ENCODE results near the gene SLC25A19. TPM values are rescaled to one million over a fixed set of nuclear protein-coding genes. Genes with fewer than 3 reads are reported as not detected.

SLC25A19 gene
- total and polyA plus RNA-seq, 10 of the 15 experiments (the other 5 are each of a cell fraction or from before 2014, with no cell fraction given): 32.9 to 91.6 (median 53.7) TPM

DNA sequence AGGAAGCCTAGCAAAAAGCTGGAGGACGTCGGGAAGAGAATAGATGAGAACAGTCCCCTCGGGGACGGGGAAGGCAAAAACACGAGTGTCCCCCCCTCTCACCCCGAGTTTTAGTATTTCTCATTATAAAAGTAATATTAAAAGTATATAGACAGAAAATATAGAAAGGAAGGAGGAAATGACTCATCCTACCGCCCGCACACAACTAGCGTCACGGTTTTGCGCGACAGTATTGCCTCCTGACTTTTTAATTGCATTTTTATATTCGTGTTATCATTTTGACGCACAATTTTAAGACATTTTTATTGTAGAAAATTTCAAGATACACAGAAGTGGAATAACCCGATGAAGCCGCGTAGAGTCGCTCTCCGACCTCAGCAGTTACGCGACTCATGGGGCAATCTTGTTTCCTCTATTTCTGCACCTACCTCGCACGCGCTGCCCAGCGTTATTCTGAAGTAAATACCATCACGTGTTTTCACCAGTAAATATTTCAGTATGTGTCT is 652 bp upstream of the SLC25A19 start (continued):
- no peak for TF ChIP-seq ZBTB11 (CRISPR knock-in tag; IDR thresholded peaks at IDR 0.05)
- peak; percentile 24; the same call in 1 of the 2 replicates for TF ChIP-seq NR2F1 (conservative IDR thresholded peaks at IDR 0.05)
- TF ChIP-seq HDGF (IDR thresholded peaks at IDR 0.05): no peak
- TF ChIP-seq, protein P1, sequence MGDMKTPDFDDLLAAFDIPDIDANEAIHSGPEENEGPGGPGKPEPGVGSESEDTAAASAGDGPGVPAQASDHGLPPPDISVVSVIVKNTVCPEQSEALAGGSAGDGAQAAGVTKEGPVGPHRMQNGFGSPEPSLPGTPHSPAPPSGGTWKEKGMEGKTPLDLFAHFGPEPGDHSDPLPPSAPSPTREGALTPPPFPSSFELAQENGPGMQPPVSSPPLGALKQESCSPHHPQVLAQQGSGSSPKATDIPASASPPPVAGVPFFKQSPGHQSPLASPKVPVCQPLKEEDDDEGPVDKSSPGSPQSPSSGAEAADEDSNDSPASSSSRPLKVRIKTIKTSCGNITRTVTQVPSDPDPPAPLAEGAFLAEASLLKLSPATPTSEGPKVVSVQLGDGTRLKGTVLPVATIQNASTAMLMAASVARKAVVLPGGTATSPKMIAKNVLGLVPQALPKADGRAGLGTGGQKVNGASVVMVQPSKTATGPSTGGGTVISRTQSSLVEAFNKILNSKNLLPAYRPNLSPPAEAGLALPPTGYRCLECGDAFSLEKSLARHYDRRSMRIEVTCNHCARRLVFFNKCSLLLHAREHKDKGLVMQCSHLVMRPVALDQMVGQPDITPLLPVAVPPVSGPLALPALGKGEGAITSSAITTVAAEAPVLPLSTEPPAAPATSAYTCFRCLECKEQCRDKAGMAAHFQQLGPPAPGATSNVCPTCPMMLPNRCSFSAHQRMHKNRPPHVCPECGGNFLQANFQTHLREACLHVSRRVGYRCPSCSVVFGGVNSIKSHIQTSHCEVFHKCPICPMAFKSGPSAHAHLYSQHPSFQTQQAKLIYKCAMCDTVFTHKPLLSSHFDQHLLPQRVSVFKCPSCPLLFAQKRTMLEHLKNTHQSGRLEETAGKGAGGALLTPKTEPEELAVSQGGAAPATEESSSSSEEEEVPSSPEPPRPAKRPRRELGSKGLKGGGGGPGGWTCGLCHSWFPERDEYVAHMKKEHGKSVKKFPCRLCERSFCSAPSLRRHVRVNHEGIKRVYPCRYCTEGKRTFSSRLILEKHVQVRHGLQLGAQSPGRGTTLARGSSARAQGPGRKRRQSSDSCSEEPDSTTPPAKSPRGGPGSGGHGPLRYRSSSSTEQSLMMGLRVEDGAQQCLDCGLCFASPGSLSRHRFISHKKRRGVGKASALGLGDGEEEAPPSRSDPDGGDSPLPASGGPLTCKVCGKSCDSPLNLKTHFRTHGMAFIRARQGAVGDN (IDR thresholded peaks at IDR 0.05): 0 out of 2 replicates have a peak, but pooled peaks have one; percentile 7
- no peak for TF ChIP-seq ZZZ3 (IDR thresholded peaks at IDR 0.05; ENCODE audit: control insufficient read depth, insufficient read length, low read depth)
- peak; percentile 76; the same call in 1 of the 2 replicates for TF ChIP-seq ZBED1 (IDR thresholded peaks at IDR 0.05; ENCODE audit: borderline replicate concordance)
- no peak; the same call in 1 of the 2 replicates for TF ChIP-seq SPI1 (IDR thresholded peaks at IDR 0.05; ENCODE audit: borderline replicate concordance, insufficient read depth, low read depth, low read length)
- no peak for TF ChIP-seq TCF12 (IDR thresholded peaks at IDR 0.05; ENCODE audit: low read depth, low read length)
- TF ChIP-seq YBX1 (IDR thresholded peaks at IDR 0.05): no peak
- no peak for TF ChIP-seq HDAC2 (IDR thresholded peaks at IDR 0.05)
- TF ChIP-seq, protein P2, sequence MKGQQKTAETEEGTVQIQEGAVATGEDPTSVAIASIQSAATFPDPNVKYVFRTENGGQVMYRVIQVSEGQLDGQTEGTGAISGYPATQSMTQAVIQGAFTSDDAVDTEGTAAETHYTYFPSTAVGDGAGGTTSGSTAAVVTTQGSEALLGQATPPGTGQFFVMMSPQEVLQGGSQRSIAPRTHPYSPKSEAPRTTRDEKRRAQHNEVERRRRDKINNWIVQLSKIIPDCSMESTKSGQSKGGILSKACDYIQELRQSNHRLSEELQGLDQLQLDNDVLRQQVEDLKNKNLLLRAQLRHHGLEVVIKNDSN (IDR thresholded peaks at IDR 0.05; ENCODE audit: borderline replicate concordance, extremely low read length, insufficient read depth, low read depth, low read length): no peak
- TF ChIP-seq, protein P3, sequence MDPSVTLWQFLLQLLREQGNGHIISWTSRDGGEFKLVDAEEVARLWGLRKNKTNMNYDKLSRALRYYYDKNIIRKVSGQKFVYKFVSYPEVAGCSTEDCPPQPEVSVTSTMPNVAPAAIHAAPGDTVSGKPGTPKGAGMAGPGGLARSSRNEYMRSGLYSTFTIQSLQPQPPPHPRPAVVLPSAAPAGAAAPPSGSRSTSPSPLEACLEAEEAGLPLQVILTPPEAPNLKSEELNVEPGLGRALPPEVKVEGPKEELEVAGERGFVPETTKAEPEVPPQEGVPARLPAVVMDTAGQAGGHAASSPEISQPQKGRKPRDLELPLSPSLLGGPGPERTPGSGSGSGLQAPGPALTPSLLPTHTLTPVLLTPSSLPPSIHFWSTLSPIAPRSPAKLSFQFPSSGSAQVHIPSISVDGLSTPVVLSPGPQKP (IDR thresholded peaks at IDR 0.05; ENCODE audit: low read depth, low read length): no peak
- TF ChIP-seq RELA (IDR thresholded peaks at IDR 0.05; ENCODE audit: borderline replicate concordance, partially characterized antibody): peak; percentile 57
- TF ChIP-seq SMAD1 (IDR thresholded peaks at IDR 0.05; ENCODE audit: low read depth, partially characterized antibody): no peak
- TF ChIP-seq POU2F2 (IDR thresholded peaks at IDR 0.05; ENCODE audit: borderline replicate concordance, low read depth, low read length): no peak
- TF ChIP-seq RAD21 (IDR thresholded peaks at IDR 0.05; ENCODE audit: insufficient read depth, low read depth, low read length): peak; percentile 85
- 0 out of 2 replicates have a peak, but pooled peaks have one; percentile 46 for TF ChIP-seq NBN (IDR thresholded peaks at IDR 0.05)
- TF ChIP-seq, protein P4, sequence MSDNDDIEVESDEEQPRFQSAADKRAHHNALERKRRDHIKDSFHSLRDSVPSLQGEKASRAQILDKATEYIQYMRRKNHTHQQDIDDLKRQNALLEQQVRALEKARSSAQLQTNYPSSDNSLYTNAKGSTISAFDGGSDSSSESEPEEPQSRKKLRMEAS (IDR thresholded peaks at IDR 0.05; ENCODE audit: low read depth, low read length): peak; percentile 50; the same call in 1 of the 2 replicates
- TF ChIP-seq GATAD2B (conservative IDR thresholded peaks at IDR 0.05; ENCODE audit: low read depth): no peak
- no peak for TF ChIP-seq ZNF384 (IDR thresholded peaks at IDR 0.05; ENCODE audit: borderline replicate concordance, low read depth, low read length)
- TF ChIP-seq RUNX3 (IDR thresholded peaks at IDR 0.05; ENCODE audit: low read length): peak; percentile 19; the same call in 1 of the 2 replicates
- no peak; the same call in 1 of the 2 replicates for TF ChIP-seq BACH1 (IDR thresholded peaks at IDR 0.05; ENCODE audit: borderline replicate concordance)

Data from GM12878 (cell line).